K562 (cell line): ENCODE results near the gene PCDHGA8. TPM values are rescaled to one million over a fixed set of nuclear protein-coding genes. Genes with fewer than 3 reads are reported as not detected.

Experiments used
- ATAC-seq: fragments of 200-7000 bp; cut with Tn5 transposase; 3 replicates; pipeline ENCODE4 v1.9.1; 2020; ENCODE audit warnings: moderate library complexity
- BruUV-seq: library from RNA; stranded (reverse); fragments of 400-500 nt; replicated peaks from 2 replicates; lab custom pipeline; 2021; lab: Mats Ljungman, UMichigan
- CTCF ChIA-PET: fragments of 300-600 bp; formaldehyde crosslinking; extraction: SDS; loops from one replicate; lab custom pipeline; 2021; ENCODE audit warnings: low intra/inter-chr PET ratio; lab: Yijun Ruan, JAX
- POLR2A ChIA-PET: fragments of 300-600, 350-650 bp; sonication (Branson Sonifier 250); formaldehyde crosslinking; extraction: SDS; loops from one replicate; lab custom pipeline; 2021; ENCODE audit warnings: antibody characterized with exemption, inconsistent platforms; lab: Yijun Ruan, JAX
- DNase-seq, 4 experiments: peaks; one replicate each; pipeline versions ENCODE4 v3.0.0 to v3.0.0-alpha.2; 2011 to 2018; ENCODE audit warnings: low spot score in 3 of 4, mixed read lengths in 3 of 4; ENCODE audit errors: extremely low read depth in 1 of 4
- FAIRE-seq: peaks from 2 replicates; lab custom pipeline; 2011; peaks lifted over from hg19 to GRCh38; lab: Jason Lieb, UNC
- H2AFZ ChIP-seq: 2 replicates; pipeline ENCODE4 v1.6.0; 2011; ENCODE audit warnings: low read depth, low read length, control low read depth, inconsistent platforms
- H3K27ac ChIP-seq: fragments of 200-600 bp; 3 replicates; pipeline ENCODE4 v1.8.0; 2011; ENCODE audit warnings: low read depth, mild to moderate bottlenecking, control low read depth, inconsistent platforms, low read length, moderate library complexity, mixed read lengths; ENCODE audit errors: extremely low read depth
- H3K27me3 ChIP-seq, 2 experiments: fragments of 300-600 bp in 1 of 2; 2 replicates in 1 of 2; 3 replicates in 1 of 2; pipeline versions ENCODE4 v1.6.0 to v1.8.0; 2011; ENCODE audit warnings: inconsistent platforms in 2 of 2, low read length in 2 of 2, mild to moderate bottlenecking in 1 of 2, mixed read lengths in 1 of 2, moderate library complexity in 1 of 2; ENCODE audit not compliant: control insufficient read depth in 2 of 2, insufficient read depth in 2 of 2
- H3K36me3 ChIP-seq: fragments of 300-600 bp; 3 replicates; pipeline ENCODE4 v1.8.0; 2011; ENCODE audit warnings: mild to moderate bottlenecking, low read length, inconsistent platforms; ENCODE audit not compliant: control insufficient read depth, insufficient read depth
- H3K4me1 ChIP-seq, 2 experiments: fragments of 200-600 bp in 1 of 2; replicated peaks in 1 of 2; 2 replicates in 1 of 2; 3 replicates in 1 of 2; pipeline versions ENCODE4 v1.5.1 to v1.8.0; 2011; ENCODE audit warnings: inconsistent platforms in 2 of 2, low read length in 2 of 2, mild to moderate bottlenecking in 1 of 2, mixed read lengths in 1 of 2, moderate library complexity in 1 of 2; ENCODE audit not compliant: control insufficient read depth in 2 of 2, insufficient read depth in 2 of 2
- H3K4me2 ChIP-seq: 2 replicates; pipeline ENCODE4 v1.6.1; 2011; ENCODE audit warnings: low read length, control low read depth, inconsistent platforms, mixed read lengths; ENCODE audit not compliant: insufficient read depth
- H3K4me3 ChIP-seq: fragments of 200-600 bp; sonication (generic), shearing (Covaris generic); 2 replicates; pipeline ENCODE4 v1.5.1; 2016; ENCODE audit warnings: control low read depth, inconsistent platforms
- H3K79me2 ChIP-seq: fragments of 200-600 bp; 3 replicates; pipeline ENCODE4 v1.8.0; 2011; ENCODE audit warnings: low read length, inconsistent platforms; ENCODE audit not compliant: control insufficient read depth, insufficient read depth
- H3K9ac ChIP-seq, 2 experiments: 2 replicates each; pipeline versions ENCODE4 v1.6.0 to v1.6.1; 2011; ENCODE audit warnings: low read depth in 2 of 2, low read length in 2 of 2, control low read depth in 1 of 2, inconsistent platforms in 1 of 2, mild to moderate bottlenecking in 1 of 2, mixed read lengths in 1 of 2; ENCODE audit not compliant: insufficient read depth in 1 of 2
- H3K9me1 ChIP-seq: one replicate; pipeline ENCODE4 v1.6.0; 2011; ENCODE audit warnings: inconsistent platforms, mild to moderate bottlenecking, low read length, moderate library complexity; ENCODE audit not compliant: control insufficient read depth, insufficient read depth
- H3K9me3 ChIP-seq: replicated peaks from 2 replicates; pipeline ENCODE4 v1.5.1; 2011; ENCODE audit warnings: low read depth, low read length, inconsistent platforms; ENCODE audit not compliant: control insufficient read depth, insufficient read depth
- H4K20me1 ChIP-seq: replicated peaks from 2 replicates; pipeline ENCODE4 v1.6.1; 2011; ENCODE audit warnings: low read length, inconsistent platforms, mixed read lengths; ENCODE audit not compliant: control insufficient read depth, insufficient read depth
- BCOR ChIP-seq: fragments of 450-650 bp; IDR thresholded peaks from 2 replicates; pipeline ENCODE4 v1.6.1; 2016
- FOS ChIP-seq: IDR thresholded peaks from 3 replicates; pipeline ENCODE4 v1.6.1; 2011; ENCODE audit not compliant: insufficient read length; ENCODE audit errors: extremely low read depth
- HNRNPH1 ChIP-seq: fragments of 200-400 bp; formaldehyde crosslinking; optimal IDR thresholded peaks from 2 replicates; pipeline ENCODE3; 2017; ENCODE audit warnings: low read depth, mild to moderate bottlenecking, low read length, moderate library complexity
- KLF10 ChIP-seq: fragments of 250-450 bp; sonication (Bioruptor Pico); IDR thresholded peaks from 2 replicates; pipeline ENCODE4 v1.6.1; 2021; ENCODE audit warnings: matching md5 sums
- NFIC ChIP-seq: fragments of 450-650 bp; IDR thresholded peaks from 2 replicates; pipeline ENCODE4 v1.6.1; 2017; ENCODE audit warnings: mild to moderate bottlenecking, inconsistent platforms
- PHTF2 ChIP-seq: fragments of 250-450 bp; sonication (Bioruptor Pico); IDR thresholded peaks from 2 replicates; pipeline ENCODE4 v1.5.0; 2021; ENCODE audit warnings: mild to moderate bottlenecking
- POLR2B ChIP-seq: fragments of 450-650 bp; IDR thresholded peaks from 2 replicates; pipeline ENCODE4 v1.6.1; 2018; ENCODE audit warnings: low read depth; ENCODE audit not compliant: partially characterized antibody
- RBM17 ChIP-seq: fragments of 200-400 bp; formaldehyde crosslinking; IDR thresholded peaks from 2 replicates; pipeline ENCODE4 v1.6.1; 2017; ENCODE audit warnings: low read depth, mild to moderate bottlenecking, low read length, borderline replicate concordance
- TOE1 ChIP-seq, 2 experiments: fragments of 450-650 bp in 1 of 2; sonication (generic) in 1 of 2; formaldehyde crosslinking in 1 of 2; IDR thresholded peaks; 2 replicates each; pipeline versions ENCODE4 v1.7.1 to v1.8.0; 2016 to 2022; ENCODE audit warnings: borderline replicate concordance in 2 of 2, mild to moderate bottlenecking in 2 of 2, antibody characterized with exemption in 1 of 2, inconsistent platforms in 1 of 2, low read depth in 1 of 2, missing genetic modification reagents in 1 of 2, moderate library complexity in 1 of 2
- U2AF1 ChIP-seq: fragments of 200-400 bp; formaldehyde crosslinking; optimal IDR thresholded peaks from 2 replicates; pipeline ENCODE3; 2017; ENCODE audit warnings: mild to moderate bottlenecking, low read depth, low read length, moderate library complexity
- XRCC3 ChIP-seq: fragments of 450-650 bp; IDR thresholded peaks from 2 replicates; pipeline ENCODE4 v1.6.1; 2017; ENCODE audit warnings: mild to moderate bottlenecking, moderate library complexity
- ZNF263 ChIP-seq: sonication (generic); formaldehyde crosslinking; IDR thresholded peaks from 2 replicates; pipeline ENCODE4 v1.8.0; 2022; ENCODE audit warnings: mild to moderate bottlenecking, missing genetic modification reagents, borderline replicate concordance
- ZNF436 ChIP-seq: fragments of 250-450, 450-650 bp; sonication (Bioruptor Pico); formaldehyde crosslinking; IDR thresholded peaks from 2 replicates; pipeline ENCODE4 v1.7.0; 2020; ENCODE audit warnings: mild to moderate bottlenecking
- ZNF57 ChIP-seq: fragments of 450-650 bp; formaldehyde crosslinking; IDR thresholded peaks from 2 replicates; pipeline ENCODE4 v1.4.0; 2020; ENCODE audit warnings: mild to moderate bottlenecking, moderate library complexity
- ZNF644 ChIP-seq: fragments of 200-800 bp; sonication (Bioruptor generic); IDR thresholded peaks from 2 replicates; pipeline ENCODE4 v1.6.1; 2016; ENCODE audit warnings: low read depth, missing genetic modification characterization, missing compliant biosample characterization
- WGBS: fragments of 100-300 bp; shearing (Covaris generic); methylation state at CpG from one replicate; pipeline ENCODE4 v1.1.6; 2016; ENCODE audit warnings: low coverage, mixed read lengths; ENCODE audit not compliant: insufficient coverage; ENCODE audit errors: missing lambda C conversion rate; 5-methylcytosine and 5-hydroxymethylcytosine counted together
- in situ Hi-C: fragments of 300-500 bp; cut with MboI; formaldehyde crosslinking; loops from 4 replicates; pipeline ENCODE4 v1.15.0; 2018; ENCODE audit warnings: inconsistent platforms, mixed read lengths
- intact Hi-C: fragments of 100-400 bp; cut with micrococcal nuclease; formaldehyde crosslinking; loops from 2 replicates; pipeline ENCODE4 v1.14.2; 2022
- polyA plus RNA-seq, 8 experiments: library from polyadenylated mRNA; depleted of rRNA in 4 of 8; stranded (reverse) in 5 of 8; unstranded in 3 of 8; fragments of >200 nt; fragmentation: Nextera tagmentation in 2 of 8; fragmentation: Illumina TruSeq in 1 of 8; extraction: Ambion mirVana in 2 of 8; extraction: Trizol in 1 of 8; gene quantifications; 2 replicates each; pipeline versions ENCODE4 v1.2.1 to v1.2.3, GENCODE V29; 2011 to 2014; ENCODE audit warnings: inconsistent platforms in 1 of 8, missing spikeins in 1 of 8
- total RNA-seq, 7 experiments: library from RNA; depleted of rRNA in 6 of 7; stranded (reverse); fragments of >200 nt in 6 of 7; fragmentation: Illumina TruSeq in 2 of 7; extraction: Trizol in 2 of 7; gene quantifications; 2 replicates each; pipeline versions ENCODE4 v1.2.1 to v1.2.3, GENCODE V29; 2011 to 2021; ENCODE audit warnings: low replicate concordance in 1 of 7
- TF ChIP-seq, protein P1 (sequence below): fragments of 250-450 bp; sonication (Bioruptor Pico); IDR thresholded peaks from 2 replicates; pipeline ENCODE4 v1.9.0; 2021; ENCODE audit warnings: mild to moderate bottlenecking
- TF ChIP-seq, protein P2 (sequence below): fragments of 250-450 bp; sonication (Bioruptor Pico); IDR thresholded peaks from 2 replicates; pipeline ENCODE4 v1.8.0; 2021; ENCODE audit warnings: moderate library complexity, mild to moderate bottlenecking, inconsistent platforms

PCDHGA8 gene
- total and polyA plus RNA-seq, 9 of the 15 experiments (the other 6 are each of a cell fraction or from before 2014, with no cell fraction given): 0.04 to 0.11 (median 0.07) TPM; not detected in 2

DNA sequence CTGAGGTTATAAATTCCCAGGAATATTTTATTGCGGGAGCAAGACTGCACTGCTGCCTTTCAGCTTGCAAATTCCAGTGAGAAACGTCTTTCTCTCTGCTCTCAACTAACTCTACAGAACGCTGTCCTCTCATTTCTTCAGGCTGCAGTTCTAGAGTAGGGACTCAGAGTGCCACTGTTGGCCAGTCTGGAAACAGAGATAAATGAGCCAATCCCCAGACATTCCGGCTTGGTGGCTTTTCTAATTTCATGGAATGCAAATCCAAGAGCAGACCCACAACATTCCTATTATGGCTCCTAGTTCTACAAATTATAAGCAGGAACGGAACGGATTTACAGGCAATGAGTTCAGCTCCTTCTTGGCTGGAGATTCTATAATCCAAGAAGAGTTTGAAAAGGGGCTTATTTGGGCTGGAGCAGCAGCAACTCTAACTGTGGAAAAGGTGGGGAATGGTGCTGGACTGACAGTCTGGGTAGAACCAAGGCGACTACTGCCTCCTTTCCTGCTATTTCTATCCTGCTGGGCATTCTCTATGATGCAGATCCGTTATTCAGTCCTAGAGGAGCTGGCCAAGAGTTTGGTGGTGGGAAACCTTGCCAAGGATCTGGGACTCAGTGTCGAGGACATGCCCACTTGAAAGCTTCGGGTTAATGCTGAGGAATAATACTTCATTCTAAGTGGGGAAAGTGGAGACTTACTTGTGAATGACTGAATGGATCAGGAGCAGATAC lies 47.1 kb downstream of the PCDHGA8 start:
- H3K27me3 ChIP-seq: peaks cover 0 to 16% of the 10 kb centered on the region in 2 experiments; a peak in 2 of 5 replicates
- H3K9me1 ChIP-seq: no peaks in the 10 kb centered on the region
- ATAC-seq: no peak
- in situ Hi-C loops: no loop called here
- H3K27ac ChIP-seq: no peak overlapping the region
- 0% methylated on average over 10 of the region's 10 CpGs for WGBS
- FAIRE-seq: no peak
- H3K4me2 ChIP-seq: no peak overlapping the region
- peaks cover 0 to 6% of the 10 kb centered on the region in 2 experiments; a peak in 1 of 5 replicates for H3K4me1 ChIP-seq
- no peak for DNase-seq
- H3K36me3 ChIP-seq: no peaks in the 10 kb centered on the region
- H3K9me3 ChIP-seq: no peaks in the 10 kb centered on the region
- POLR2A ChIA-PET: interaction anchor here (0.6 to 1.6 kb wide), 3 partner anchors 60 to 112 kb away, joined by 3 to 4 read pairs (median 3); partner anchors contain the start of gene PCDHGB3
- no peaks in the 10 kb centered on the region for H4K20me1 ChIP-seq
- TF ChIP-seq BCOR: no peak
- no peak for TF ChIP-seq RBM17
- no peak for TF ChIP-seq ZNF263
- TF ChIP-seq ZNF436 (CRISPR knock-in tag): no peak
- TF ChIP-seq, protein P1, sequence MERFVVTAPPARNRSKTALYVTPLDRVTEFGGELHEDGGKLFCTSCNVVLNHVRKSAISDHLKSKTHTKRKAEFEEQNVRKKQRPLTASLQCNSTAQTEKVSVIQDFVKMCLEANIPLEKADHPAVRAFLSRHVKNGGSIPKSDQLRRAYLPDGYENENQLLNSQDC (CRISPR knock-in tag): no peak
- no peak for TF ChIP-seq ZNF57
- TF ChIP-seq NFIC: no peak
- no peak for TF ChIP-seq KLF10 (CRISPR knock-in tag)
- TF ChIP-seq TOE1 (IDR thresholded peaks at IDR 0.05; ENCODE audit: borderline replicate concordance): no peak
- TF ChIP-seq TOE1 (CRISPR knock-in tag; IDR thresholded peaks at IDR 0.05; ENCODE audit: borderline replicate concordance, low read depth): no peak
- TF ChIP-seq, protein P2, sequence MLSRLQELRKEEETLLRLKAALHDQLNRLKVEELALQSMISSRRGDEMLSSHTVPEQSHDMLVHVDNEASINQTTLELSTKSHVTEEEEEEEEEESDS (CRISPR knock-in tag): no peak
- no peak for TF ChIP-seq PHTF2 (CRISPR knock-in tag)
- TF ChIP-seq FOS: no peak
- no peak for TF ChIP-seq XRCC3
- TF ChIP-seq POLR2B: no peak
- no peak for TF ChIP-seq U2AF1
- no peak for TF ChIP-seq HNRNPH1
- no peak for TF ChIP-seq ZNF644 (tag)
- H3K79me2 ChIP-seq: no peaks in the 10 kb centered on the region
- no peak overlapping the region for H3K4me3 ChIP-seq
- H2AFZ ChIP-seq: no peak overlapping the region
- CTCF ChIA-PET: no interaction called here
- BruUV-seq: no TSS peak
- no peak overlapping the region for H3K9ac ChIP-seq
- intact Hi-C loops: no loop called here
